ENCODE data around the gene OPHN1. TPM values are rescaled to one million over a fixed set of nuclear protein-coding genes. Genes with fewer than 3 reads are reported as not detected.
A peak's percentile ranks its signal among the peaks of the same experiment; 100 is the strongest.

The OPHN1 gene, protein sequence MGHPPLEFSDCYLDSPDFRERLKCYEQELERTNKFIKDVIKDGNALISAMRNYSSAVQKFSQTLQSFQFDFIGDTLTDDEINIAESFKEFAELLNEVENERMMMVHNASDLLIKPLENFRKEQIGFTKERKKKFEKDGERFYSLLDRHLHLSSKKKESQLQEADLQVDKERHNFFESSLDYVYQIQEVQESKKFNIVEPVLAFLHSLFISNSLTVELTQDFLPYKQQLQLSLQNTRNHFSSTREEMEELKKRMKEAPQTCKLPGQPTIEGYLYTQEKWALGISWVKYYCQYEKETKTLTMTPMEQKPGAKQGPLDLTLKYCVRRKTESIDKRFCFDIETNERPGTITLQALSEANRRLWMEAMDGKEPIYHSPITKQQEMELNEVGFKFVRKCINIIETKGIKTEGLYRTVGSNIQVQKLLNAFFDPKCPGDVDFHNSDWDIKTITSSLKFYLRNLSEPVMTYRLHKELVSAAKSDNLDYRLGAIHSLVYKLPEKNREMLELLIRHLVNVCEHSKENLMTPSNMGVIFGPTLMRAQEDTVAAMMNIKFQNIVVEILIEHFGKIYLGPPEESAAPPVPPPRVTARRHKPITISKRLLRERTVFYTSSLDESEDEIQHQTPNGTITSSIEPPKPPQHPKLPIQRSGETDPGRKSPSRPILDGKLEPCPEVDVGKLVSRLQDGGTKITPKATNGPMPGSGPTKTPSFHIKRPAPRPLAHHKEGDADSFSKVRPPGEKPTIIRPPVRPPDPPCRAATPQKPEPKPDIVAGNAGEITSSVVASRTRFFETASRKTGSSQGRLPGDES
- total RNA-seq, result 4.7 TPM
- long read RNA-seq, partial matches to known transcripts, result 1 of 3 reads
- long read RNA-seq, other reads (novel, unspliced or antisense), result 2 of 3 reads

DNA sequence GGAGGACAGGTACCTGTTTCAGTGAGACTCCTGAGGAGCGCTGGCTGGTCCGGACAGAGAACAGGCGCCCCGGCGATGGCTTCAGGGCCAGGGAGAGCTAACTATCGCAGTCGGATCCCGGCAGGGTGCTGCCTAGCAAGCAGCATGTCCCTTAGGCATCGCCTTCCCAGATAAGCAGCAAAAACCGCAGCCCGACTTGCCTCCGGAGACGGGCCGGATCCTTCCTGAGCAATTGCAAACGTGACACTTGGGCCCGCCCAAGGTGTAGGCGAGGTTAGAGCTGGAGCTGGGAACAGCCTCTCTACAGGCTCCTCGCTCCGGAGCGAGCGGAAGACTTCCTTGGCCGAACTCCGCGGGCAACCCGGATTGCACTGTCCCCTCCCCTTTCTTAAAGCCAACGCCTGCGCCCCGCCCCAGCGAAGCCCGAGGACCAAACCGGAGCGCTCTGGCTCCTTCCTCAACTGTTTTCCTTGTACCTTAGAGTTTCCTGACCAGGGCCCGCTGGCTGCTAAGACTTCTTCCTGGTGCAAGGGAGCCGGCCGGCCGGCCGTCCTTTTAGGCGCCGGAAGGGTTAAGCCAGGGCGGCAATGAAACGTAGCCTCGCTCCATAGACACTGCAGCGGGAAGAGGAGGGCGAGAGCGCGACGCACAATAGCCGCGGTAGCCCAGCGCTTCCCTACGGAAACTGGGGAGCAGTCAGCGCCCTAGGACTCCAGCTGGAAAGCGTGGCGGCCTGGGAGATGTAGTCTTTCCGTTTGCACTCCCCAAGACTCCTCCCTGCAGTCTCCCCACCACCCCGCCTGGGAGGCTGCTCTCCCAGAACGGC, at the start of gene OPHN1:
Gene OPHN1, minus strand, starts transcription at position 341 of the 826 bp plus-strand sequence. CDS start 475 bp downstream, outside the sequence.
- intact Hi-C loops (cut with DNase I), result loop anchor here (5.0 kb wide), 1 partner anchor 651 kb away; no protein-coding TSS in a partner anchor
- DNase-seq (ENCODE audit: low spot score), result peak; percentile 79

DNA sequence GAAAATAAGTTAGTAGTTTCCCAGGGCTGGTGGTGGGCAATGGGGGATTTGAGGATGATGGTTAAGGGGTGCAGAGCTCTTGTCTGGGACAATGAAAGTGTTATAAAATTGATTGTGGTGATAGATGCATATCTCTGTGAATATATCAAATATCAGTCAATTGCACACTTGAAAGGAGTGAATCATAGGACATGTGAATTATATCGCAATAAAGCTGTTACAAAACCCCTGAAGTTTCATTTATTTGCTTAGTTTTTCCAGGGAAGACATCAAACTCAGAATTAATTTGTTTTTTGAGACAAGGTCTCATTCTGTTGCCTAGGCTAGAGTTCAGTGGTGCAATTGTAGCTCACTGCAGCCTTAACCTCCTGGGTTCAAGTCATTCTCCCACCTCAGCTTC, 47.7 kb upstream of the OPHN1 start:
- intact Hi-C loops (cut with DNase I), result no loop called here
- no peak for DNase-seq (ENCODE audit: low spot score)

DNA sequence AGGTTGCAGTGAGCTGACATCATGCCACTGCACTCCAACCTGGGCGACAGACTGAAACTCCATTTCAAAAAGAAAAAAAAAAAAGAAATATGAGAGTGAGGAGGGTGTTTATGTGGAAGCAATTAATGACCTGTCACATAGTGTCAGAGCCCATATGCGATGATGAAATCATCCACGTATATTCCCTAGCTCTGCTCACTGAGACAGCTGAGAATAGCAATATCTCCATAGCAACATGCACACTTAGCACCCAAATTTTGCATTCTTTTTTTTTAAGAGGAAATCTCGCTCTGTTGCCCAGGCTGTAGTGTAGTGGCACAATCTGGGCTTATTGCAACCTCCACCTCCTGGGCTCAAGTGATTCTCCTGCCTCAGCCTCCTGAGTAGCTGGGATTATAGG, 31.5 kb upstream of the OPHN1 start:
- intact Hi-C loops (cut with DNase I), result loop anchor here (5.0 kb wide), 1 partner anchor 267 kb away; no protein-coding TSS in a partner anchor
- DNase-seq (ENCODE audit: low spot score), result no peak

DNA sequence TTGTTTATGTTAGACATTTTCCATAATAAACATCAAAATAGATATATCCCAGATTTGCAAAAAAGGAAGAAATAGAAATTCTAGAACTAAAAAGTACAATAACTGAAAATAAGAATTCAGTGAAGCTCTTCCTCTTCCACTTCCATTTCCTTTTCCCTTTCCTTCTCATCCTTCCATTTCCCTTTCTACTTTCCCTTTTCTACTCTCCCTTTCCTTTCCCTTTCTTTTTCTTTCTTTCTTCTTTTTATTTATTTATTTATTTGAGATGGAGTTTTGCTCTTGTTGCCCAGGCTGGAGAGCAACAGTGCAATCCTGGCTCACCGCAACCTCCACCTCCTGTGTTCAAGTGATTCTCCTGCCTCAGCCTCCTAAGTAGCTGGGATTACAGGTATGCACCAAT, 30.6 kb upstream of the OPHN1 start:
- intact Hi-C loops (cut with DNase I), result loop anchor here (5.0 kb wide), 1 partner anchor 267 kb away; no protein-coding TSS in a partner anchor
- no peak for DNase-seq (ENCODE audit: low spot score)

DNA sequence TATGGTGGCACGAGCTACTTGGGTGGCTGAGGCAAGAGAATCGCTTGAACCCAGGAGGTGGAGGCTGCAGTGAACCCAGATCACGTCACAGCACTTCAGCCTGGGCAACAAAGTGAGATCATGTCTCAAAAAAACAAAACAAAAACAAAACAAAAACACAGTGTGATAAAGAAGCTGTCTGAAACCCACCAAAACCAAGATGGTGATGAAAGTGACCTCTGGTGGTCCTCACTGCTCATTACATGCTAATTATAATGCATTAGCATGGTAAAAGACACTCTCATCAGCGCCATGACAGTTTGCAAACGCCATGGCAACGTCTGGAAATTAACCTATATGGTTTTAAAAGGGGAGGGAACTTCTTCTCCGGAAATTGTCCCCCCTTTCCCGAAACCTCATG, 29.4 kb upstream of the OPHN1 start:
- no peak for DNase-seq (ENCODE audit: low spot score)

DNA sequence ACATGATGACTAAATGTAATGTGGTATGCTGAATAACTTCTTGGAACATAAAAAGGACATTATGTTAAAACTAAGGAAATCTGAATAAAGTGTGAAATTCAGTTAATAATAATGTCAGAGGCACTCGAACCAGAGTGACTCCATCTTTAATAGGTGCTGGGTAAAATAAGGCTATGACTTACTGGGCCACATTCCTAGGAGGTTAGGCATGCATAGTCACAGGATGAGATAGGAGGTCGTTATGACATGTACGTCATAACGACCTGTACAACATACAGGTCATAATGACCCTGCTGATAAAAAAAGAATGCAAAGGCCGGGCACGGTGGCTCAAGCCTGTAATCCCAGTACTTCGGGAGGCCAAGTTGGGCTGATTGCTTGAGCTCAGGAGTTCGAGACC, 28.9 kb upstream of the OPHN1 start:
- intact Hi-C loops (cut with DNase I), result loop anchor here (5.0 kb wide), 1 partner anchor 265 kb away; no protein-coding TSS in a partner anchor
- no peak for DNase-seq (ENCODE audit: low spot score)

More for the DNA sequence above, 29.4 kb upstream of the OPHN1 start:
- intact Hi-C loops (cut with DNase I), result loop anchor here (5.0 kb wide), 1 partner anchor 265 kb away; no protein-coding TSS in a partner anchor

DNA sequence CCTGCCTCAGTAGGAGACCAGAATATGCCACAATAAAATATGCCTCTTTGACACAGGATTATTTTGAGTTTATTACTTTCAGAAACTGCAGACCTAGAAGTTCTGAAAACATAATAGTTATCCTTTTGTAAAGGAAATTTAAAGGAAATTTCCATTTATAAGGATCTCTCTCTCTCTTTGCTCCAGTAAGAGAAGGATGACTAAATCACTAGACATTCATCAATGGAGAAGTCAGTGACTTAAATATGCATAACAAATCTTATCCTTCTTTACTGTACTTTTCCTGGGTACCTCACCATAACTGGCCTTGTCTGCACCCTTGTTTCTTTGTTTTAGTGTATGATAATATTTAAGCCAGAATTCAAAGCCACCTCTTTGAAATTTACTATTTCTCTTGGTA, 28.3 kb upstream of the OPHN1 start:
- intact Hi-C loops (cut with DNase I), result loop anchor here (5.0 kb wide), 1 partner anchor 264 kb away; no protein-coding TSS in a partner anchor
- DNase-seq (ENCODE audit: low spot score), result no peak

DNA sequence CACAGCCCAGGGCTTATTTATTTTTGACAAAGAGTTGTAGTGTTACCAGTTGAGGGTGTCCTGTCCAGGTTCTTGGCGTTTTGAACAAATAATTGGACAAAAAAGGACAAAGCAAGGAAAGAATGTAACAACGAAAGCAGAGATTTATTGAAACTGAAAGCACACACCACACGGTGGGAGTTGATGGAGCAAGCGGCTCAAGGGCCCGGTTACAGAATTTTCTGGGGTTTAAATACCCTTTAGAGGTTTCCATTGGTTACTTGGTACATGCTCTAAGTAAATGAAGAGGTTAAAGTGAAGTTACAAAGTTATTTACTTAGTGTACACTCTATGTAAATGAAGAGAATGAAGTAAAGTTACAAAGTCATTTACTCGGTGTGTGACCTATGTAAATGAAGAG, 27.8 kb upstream of the OPHN1 start:
- intact Hi-C loops (cut with DNase I), result loop anchor here (5.0 kb wide), 1 partner anchor 264 kb away; no protein-coding TSS in a partner anchor
- no peak for DNase-seq (ENCODE audit: low spot score)

DNA sequence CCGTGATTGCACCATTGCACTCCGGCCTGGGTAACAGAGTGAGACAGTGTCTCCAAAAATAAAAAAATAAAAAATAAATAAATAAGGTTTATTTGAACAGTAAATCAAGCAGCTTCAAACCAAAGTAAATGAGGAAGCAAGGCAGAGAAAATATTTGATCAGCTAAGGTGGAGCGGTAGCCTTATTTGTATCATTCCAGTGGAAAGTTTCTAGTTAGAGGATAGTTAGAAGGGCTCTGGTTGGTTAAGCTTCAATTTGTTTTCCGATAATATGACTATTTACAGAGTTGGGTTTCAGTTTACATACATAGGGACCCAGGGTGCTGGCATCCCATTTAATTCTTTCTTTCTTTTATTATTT, 21.8 kb upstream of the OPHN1 start:
- no peak for DNase-seq (ENCODE audit: low spot score)
- intact Hi-C loops (cut with DNase I), result no loop called here

DNA sequence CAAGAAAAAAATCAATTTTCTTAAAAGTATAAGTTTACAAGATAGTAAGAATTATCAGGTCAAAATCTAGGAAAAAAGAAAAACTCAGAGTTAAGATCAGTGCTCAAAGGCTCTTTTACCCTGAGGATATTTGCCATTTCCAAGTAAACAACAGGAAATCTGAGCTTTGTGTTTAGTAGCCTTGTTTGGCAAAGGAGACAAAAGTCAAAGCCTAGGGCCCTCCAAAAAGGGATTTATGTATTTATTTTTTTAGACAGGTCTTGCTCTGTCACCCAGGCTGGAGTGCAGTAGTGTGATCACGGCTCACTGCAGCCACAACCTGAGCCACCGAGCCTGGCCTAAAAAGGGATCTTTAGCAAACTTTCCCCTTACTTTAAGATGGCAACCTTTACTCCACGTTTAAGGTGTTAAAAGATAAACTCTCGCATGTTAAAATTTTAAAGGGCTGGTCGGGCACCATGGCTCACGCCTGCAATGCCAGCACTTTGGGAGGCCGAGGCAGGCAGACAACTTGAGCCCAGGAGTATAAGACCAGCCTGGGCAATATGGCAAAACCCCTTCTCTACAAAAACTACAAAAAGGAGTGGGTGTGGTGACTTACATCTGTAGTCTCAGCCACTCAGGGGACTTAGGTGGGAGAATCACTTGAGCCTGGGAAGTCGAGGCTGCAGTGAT, 21.3 kb upstream of the OPHN1 start:
- intact Hi-C loops (cut with DNase I), result no loop called here
- DNase-seq (ENCODE audit: low spot score), result no peak

DNA sequence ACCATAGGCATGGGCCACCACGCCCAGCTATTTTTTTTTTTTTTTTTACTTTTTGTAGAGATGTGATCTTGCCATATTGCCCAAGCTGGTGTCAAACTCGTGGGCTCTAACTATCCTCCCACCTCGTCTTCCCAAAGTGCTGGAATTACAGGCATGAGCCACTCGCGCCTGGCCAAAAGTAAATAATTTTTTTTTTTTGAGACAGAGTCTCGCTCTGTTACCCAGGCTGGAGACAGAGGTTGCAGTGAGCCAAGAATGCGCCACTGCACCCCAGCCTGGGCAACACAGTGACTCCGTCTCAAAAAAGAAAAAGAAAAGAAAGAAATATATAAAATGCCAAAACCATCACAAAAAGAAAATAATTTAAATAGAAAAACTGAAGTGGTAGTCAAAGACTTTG, 18.4 kb upstream of the OPHN1 start:
- intact Hi-C loops (cut with DNase I), result no loop called here

DNA sequence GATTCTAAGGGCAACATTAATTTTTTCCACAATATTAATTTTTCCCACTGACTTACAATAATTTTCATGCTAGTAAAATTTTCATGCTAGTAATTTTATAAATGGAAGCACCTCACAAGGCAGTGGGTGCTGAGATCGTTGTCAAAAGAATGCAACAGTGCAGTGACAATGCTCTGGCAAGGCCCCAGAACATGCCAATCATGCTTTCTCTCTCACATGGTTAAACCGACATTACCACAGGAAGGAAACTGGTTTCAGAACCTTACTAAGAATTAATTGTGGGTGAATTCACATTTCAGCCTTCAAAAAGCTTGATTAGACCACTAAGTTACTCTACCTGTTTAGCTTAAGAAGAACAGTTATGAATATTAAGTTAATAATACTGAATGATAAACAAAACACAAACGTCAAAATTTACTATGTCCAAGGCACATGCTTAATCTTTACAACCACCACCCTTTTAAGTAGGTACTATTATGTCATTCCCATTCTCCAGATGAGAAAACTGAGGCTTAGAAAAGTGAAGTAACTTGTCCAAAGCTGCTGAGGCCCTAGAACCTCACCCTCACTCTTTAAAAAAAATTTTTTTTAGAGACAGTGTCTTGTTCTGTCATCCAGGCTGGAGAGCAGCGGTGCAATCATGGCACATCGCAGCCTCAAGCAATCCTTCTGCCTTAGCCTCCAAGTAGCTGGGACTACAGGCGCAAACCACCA, 10.0 kb upstream of the OPHN1 start:
- intact Hi-C loops (cut with DNase I), result no loop called here
- DNase-seq (ENCODE audit: low spot score), result no peak

More for the DNA sequence above, 18.4 kb upstream of the OPHN1 start:
- no peak for DNase-seq (ENCODE audit: low spot score)

DNA sequence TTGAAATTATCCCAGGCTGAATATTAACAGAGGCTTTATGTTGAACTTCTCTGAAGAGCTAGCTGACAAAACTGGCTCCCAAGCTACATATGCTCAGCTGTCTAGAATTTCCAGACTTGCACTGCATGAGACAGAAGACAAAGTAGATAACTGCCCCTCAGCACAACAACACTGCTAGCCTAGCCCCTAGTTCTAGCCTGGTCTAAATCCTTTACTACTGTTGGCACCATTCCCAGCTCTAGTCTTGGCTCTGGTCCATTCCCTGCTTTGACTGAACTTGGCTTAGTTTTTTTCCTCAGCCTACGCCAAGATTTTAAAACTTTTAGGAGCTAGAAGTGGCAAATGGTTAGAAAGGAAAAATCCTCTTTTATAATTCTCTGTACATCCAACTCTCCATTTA, 7.6 kb upstream of the OPHN1 start:
- intact Hi-C loops (cut with DNase I), result no loop called here
- DNase-seq (ENCODE audit: low spot score), result no peak

DNA sequence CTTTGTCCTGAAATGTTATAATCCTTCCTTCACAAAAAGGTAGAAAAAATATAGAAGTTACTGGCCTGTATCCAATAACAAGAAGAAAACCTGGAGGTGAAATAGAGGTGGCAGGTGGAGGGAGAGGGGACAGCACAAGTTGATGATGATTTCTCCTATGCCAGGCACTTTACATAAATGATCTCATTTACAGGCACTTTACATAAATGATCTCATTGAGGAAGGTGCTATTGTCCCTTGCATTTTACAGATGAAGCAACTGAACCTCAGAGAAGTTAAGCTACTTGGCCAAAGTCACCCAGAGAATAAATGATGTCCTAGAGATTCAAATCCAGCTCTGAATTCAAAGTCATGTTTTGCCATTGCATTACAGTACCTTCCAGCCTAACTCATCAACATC, 7.1 kb upstream of the OPHN1 start:
- no peak for DNase-seq (ENCODE audit: low spot score)
- intact Hi-C loops (cut with DNase I), result no loop called here

DNA sequence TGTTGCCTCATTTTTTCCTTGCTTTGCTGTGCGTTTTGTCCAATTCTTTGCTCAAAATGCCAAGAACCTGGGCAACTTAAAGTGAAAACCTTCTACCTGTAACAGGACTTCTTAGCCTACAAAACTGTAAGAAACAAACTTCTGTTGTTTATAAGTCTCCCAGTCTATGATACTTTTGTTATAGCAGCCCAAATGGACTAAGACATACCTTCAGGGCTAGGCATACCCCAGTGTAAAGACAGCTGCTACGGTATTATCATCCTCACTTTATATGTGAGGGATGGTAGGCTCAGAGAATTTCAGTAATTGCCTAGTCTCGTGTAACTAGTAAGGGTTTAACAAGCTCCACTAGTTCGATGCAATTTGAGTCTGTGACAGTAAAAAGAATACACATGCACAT, 6.0 kb upstream of the OPHN1 start:
- intact Hi-C loops (cut with DNase I), result no loop called here
- no peak for DNase-seq (ENCODE audit: low spot score)

DNA sequence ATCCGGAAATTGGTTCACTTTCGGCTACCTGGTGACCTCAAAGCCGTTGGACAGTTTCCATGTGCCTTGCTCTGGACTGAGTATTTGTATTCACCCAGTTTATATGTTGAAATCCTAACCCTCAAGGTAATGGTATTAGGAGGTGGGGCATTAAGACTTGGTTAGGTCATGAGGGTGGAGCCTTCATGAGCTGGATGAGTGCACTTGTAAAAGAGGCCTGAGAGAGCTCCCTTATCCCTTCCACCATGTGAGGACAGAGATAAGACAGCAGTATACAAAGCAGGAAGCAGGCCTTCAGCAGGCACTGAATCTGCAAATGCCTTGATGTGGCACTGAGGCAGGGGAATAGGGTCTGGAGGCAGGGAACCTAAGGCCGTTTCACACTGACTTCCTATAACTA, 5.3 kb upstream of the OPHN1 start:
- intact Hi-C loops (cut with DNase I), result no loop called here
- no peak for DNase-seq (ENCODE audit: low spot score)

DNA sequence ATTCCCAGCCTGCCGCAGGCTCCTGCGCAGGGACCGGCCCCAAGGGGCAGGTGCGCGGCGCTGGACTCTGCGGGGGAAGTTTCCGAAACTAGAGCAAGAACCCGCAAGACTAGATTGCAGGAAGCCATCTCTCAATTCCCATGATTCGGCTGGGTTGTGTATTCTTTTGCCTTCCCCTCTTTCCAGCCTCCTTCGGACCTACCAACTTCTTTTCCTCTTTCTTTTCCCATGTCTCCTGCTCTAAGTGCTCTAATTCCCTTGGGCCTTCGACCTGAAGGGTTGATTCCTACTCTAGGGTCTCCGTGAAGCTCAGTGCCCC, 645 bp upstream of the OPHN1 start:
- intact Hi-C loops (cut with DNase I), result loop anchor here (5.0 kb wide), 1 partner anchor 652 kb away; no protein-coding TSS in a partner anchor
- no peak for DNase-seq (ENCODE audit: low spot score)

DNA sequence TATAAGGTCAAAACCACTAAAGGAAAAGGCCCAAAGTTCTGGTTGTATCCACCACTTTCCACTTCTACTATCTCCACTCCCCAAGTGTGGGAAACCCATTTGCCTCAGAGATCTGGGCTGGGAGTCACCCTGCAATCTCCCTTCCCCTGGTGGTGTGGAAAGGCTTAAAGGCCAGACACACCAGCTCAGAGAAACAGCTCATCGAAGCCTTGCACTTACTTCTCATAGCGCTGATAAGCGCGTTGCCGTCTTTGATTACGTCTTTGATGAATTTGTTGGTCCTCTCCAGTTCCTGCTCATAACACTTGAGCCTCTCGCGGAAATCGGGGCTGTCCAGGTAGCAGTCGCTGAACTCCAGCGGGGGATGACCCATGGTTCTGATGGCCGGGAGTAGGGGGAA, 647 bp downstream of the OPHN1 start:
- intact Hi-C loops (cut with DNase I), result loop anchor here (5.0 kb wide), 1 partner anchor 650 kb away; no protein-coding TSS in a partner anchor

More for the DNA sequence above, 647 bp downstream of the OPHN1 start:
- no peak for DNase-seq (ENCODE audit: low spot score)

Measured in cardiac septum (tissue), 1 donor.